ENCODE measurements around the gene COMMD8.

GRCh38 chr4:47478804-47479203, 15.3 kb upstream of the COMMD8 start:
- TF ChIP-seq CTCF (IDR thresholded peaks at IDR 0.05) (no peak), EP300 (IDR thresholded peaks at IDR 0.05) (no peak), POLR2AphosphoS5 (IDR thresholded peaks at IDR 0.05) (no peak), POLR2A (IDR thresholded peaks at IDR 0.05) (no peak)
